GM10266 (cell line): ENCODE data around the gene IFNW1.
"Not testable (repeated sequence)": the region's sequence is repeated elsewhere in the genome, so short reads cannot be mapped to it uniquely, and the experiment has no call there.

ENCODE experiments used
- DNase-seq: peaks from one replicate; pipeline ENCODE4 v3.0.0; 2012; ENCODE audit errors: extremely low spot score
- CTCF ChIP-seq: IDR thresholded peaks from 2 replicates; pipeline ENCODE4 v1.5.1; 2012; ENCODE audit warnings: mild to moderate bottlenecking, low read depth; ENCODE audit not compliant: control insufficient read depth, insufficient read depth; ENCODE audit errors: missing control alignments

IFNW1 gene

DNA sequence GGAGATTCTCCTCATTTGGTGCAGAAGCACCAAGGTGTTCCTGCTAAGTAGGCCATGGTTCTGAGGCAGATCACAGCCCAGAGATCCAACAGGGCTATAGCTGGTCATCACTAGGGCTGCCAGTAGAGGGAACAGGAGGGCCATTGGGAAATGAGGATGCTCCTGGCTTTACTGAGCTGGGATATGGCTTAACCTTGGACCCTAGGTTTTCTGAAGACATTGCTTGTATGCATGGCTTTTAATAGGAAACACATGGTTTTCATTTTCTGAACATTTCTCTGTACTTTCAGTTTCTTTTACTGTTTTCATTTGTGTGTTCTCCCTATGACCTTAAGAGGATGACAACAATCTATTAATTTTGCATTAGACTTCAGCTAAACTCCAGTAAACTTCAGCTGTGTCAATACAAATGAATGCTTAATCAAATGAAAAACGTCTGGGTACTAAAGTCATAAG lies at the start of gene IFNW1:
IFNW1 (minus strand) TSS at position 406 of the 456 bp plus-strand sequence; CDS start at position 144, 262 bp downstream.
- DNase-seq: no peak
- no peak for TF ChIP-seq CTCF

GRCh38 chr9:21187487-21187886 lies 45.9 kb upstream of the IFNW1 start, which contains the start of gene IFNA4:
IFNA4 (minus strand) TSS chr9:21187587; CDS start chr9:21187531, 56 bp downstream.
- not testable (repeated sequence) for DNase-seq

DNA sequence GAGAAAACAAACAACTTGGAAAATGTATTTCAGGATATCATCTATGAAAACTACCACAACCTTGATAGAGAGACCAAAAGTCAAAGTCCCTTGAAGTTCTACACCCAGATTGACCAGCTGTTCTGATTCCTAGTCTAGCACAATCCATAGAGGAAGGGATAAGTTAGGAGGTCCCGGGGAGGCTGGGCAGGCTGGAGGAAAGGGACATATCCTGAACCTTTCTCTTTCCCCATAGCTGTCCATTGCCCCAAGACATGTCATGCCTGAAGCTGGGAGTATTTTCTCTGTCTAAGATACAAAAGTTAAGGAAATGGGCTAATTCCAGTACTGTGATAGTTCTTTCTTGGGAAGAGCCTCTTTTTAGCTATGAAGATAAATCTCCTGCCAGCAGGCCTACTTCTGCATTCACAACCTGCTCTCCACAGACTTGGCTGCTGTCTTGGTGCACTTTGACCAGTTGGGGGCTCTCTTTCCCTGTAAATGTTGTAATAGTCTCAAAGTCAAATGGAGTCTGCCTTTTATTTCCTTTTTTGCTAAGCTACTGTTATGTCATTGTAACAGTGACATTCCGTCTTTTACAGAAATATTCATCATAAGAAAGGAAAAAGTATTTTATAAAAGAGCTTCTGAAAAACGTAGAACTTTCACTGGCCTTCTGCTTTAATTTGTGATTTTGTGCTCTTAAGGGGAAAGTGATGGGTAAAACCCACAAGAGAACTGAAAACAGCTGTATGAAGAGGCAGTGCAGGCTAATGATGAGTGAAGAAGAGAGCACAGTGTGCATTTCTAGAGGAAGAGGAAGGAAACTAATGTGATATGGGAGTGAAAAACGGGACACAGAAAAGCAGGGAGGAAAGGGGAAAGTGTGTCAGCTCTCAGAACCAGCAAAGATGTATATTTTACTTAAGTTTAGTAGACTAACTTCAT lies 41.4 kb upstream of the IFNW1 start:
- TF ChIP-seq CTCF: peak; percentile 67
- not testable (repeated sequence) for DNase-seq

- TF ChIP-seq CTCF: no peak
- DNase-seq: no peak
Measured at GRCh38 chr9:21174671-21175070, 33.0 kb upstream of the IFNW1 start.

DNA sequence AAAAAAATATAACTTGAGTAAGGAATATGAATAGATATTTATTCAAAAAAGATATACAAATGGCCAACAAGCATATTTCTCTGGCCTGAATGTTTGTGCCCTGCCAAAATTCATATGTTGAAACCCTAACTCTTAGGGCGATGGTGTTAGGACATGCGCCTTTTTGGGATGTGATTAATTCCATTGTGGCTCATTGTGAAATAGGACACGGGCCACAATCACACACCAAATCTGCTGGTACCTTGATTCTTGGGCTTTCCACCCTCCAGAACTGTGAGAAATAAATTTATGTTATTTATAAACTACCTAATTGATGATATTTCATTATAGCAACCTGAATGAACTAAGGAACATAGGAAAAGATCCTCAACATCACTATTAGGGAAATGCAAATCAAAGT lies 30.5 kb upstream of the IFNW1 start:
- DNase-seq: no peak
- no peak for TF ChIP-seq CTCF

- no peak for TF ChIP-seq CTCF
- DNase-seq: no peak
Measured at GRCh38 chr9:21171351-21171750, 29.7 kb upstream of the IFNW1 start.

DNA sequence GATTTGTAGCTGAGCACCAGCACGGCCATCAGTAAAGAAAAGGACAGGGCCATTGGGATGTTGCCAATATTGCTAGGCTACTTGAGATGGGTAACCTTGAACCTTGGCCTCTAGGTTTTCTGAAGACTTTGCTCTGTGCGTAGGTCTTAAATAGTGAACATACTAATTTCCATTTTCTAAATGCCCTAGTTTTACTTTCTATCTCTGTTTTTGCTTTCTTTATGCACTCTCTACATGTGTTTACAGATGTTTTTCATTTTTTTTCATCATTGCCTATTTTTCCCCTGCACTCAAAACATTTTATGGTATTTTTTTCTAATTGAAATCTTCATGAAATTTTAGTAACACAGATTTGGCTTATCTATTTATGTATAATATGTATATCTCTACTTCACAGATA lies 24.9 kb upstream of the IFNW1 start, which contains the start of gene IFNA21:
IFNA21 (minus strand) TSS at position 101 of the 400 bp plus-strand sequence; CDS start at position 53, 48 bp downstream.
- not testable (repeated sequence) for DNase-seq

DNA sequence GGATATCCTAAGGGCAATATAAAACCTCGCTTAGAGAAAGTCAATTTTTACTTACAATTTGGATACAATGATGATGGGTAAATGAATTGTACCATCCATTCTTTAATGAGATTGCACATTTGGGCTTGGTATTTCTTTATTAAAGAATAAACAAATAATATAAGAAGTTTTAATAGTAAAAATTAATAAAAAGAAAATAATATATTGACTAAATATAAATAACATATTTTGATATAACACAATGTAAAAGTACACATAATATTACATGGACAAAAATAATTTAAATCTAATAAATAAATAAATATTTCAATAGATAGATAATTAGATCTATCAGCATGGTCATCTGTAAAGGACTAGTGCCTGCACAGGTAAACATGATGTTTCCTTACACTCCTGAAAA lies 23.9 kb upstream of the IFNW1 start:
- no peak for TF ChIP-seq CTCF
- no peak for DNase-seq
